Measurements from ENCODE around the gene MAMSTR. TPM values are rescaled to one million over a fixed set of nuclear protein-coding genes. Genes with fewer than 3 reads are reported as not detected.
"Not testable (repeated sequence)": the region's sequence is repeated elsewhere in the genome, so short reads cannot be mapped to it uniquely, and the experiment has no call there.

MAMSTR gene
- total and polyA plus RNA-seq, 12 donors: 8.9 to 57.9 (median 26.4) TPM

DNA sequence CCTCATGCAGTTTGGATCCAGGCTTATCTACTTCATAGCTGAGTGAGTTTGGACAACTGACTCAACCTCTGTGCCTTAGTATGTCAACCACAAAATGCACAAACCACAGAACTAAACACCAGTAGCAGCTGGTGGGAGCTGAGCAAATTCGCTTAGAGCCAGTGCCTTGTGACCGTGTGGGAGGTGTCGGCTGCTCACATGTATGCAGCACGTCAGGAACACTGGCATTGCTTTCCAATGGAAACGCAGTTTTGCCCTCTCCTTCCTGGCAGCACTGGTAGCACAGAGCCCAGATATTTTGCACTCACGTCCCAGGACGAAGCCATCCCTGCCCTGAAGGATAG lies 38.4 kb downstream of the MAMSTR start:
- H3K36me3 ChIP-seq (replicated peaks in 1 of 2): no peaks in the 10 kb centered on the region
- intact Hi-C loops (cut with DNase I): no loop called here
- no peaks in the 10 kb centered on the region for H3K27me3 ChIP-seq
- TF ChIP-seq, protein P1, sequence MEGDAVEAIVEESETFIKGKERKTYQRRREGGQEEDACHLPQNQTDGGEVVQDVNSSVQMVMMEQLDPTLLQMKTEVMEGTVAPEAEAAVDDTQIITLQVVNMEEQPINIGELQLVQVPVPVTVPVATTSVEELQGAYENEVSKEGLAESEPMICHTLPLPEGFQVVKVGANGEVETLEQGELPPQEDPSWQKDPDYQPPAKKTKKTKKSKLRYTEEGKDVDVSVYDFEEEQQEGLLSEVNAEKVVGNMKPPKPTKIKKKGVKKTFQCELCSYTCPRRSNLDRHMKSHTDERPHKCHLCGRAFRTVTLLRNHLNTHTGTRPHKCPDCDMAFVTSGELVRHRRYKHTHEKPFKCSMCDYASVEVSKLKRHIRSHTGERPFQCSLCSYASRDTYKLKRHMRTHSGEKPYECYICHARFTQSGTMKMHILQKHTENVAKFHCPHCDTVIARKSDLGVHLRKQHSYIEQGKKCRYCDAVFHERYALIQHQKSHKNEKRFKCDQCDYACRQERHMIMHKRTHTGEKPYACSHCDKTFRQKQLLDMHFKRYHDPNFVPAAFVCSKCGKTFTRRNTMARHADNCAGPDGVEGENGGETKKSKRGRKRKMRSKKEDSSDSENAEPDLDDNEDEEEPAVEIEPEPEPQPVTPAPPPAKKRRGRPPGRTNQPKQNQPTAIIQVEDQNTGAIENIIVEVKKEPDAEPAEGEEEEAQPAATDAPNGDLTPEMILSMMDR (IDR thresholded peaks at IDR 0.05): no peak
- TF ChIP-seq POLR2A (IDR thresholded peaks at IDR 0.05): no peak
- H3K27ac ChIP-seq: no peak overlapping the region
- H3K4me1 ChIP-seq (replicated peaks in 1 of 2): no peaks in the 10 kb centered on the region
- no peaks in the 10 kb centered on the region for H3K9me3 ChIP-seq (replicated peaks in 1 of 3)
- WGBS, 4 donors: 81 to 85% (median 82%) methylated on average over 7 of the region's 7 CpGs; no CpG with 5 or more reads in 1 of the 4 donors
- H3K4me3 ChIP-seq: no peak overlapping the region
- DNase-seq: no peak

GRCh38 chr19:48680436-48681126 lies 38.9 kb downstream of the MAMSTR start:
- no peak for DNase-seq
- H3K36me3 ChIP-seq (replicated peaks in 1 of 2): no peaks in the 10 kb centered on the region
- H3K27me3 ChIP-seq: no peaks in the 10 kb centered on the region
- intact Hi-C loops (cut with DNase I): no loop called here
- no peak overlapping the region for H3K4me3 ChIP-seq
- H3K9me3 ChIP-seq (replicated peaks in 1 of 3): no peaks in the 10 kb centered on the region
- 89 to 96% (median 90%) methylated on average over 8 to 45 of the region's 45 CpGs for WGBS, 4 donors
- H3K4me1 ChIP-seq (replicated peaks in 1 of 2): peaks cover 0 to 1% of the 10 kb centered on the region in 2 donors
- TF ChIP-seq, protein P1 (IDR thresholded peaks at IDR 0.05): no peak
- TF ChIP-seq POLR2A (IDR thresholded peaks at IDR 0.05): no peak
- no peak overlapping the region for H3K27ac ChIP-seq

DNA sequence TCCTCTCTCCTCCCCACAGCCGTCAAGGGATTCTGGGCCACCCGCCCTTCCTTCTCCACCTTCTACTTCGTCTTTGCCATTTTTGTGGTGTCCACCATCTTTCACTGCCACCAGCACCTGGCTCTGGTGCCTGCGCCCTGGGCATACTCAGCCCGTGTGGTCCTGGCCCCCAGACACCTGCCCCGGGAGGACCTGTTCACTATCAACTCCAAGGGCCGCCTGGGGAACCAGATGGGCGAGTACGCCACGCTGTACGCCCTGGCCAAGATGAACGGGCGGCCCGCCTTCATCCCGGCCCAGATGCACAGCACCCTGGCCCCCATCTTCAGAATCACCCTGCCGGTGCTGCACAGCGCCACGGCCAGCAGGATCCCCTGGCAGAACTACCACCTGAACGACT lies 39.5 kb downstream of the MAMSTR start:
- H3K9me3 ChIP-seq (replicated peaks in 1 of 3); intact Hi-C loops (cut with DNase I); H3K27me3 ChIP-seq; H3K27ac ChIP-seq; H3K4me3 ChIP-seq; DNase-seq; H3K4me1 ChIP-seq (replicated peaks in 1 of 2); H3K36me3 ChIP-seq (replicated peaks in 1 of 2): not testable (repeated sequence)
- 93 to 97% (median 96%) methylated on average over 6 to 17 of the region's 19 CpGs for WGBS, 4 donors

GRCh38 chr19:48678201-48678600 lies 41.3 kb downstream of the MAMSTR start:
- Histone ChIP-seq H3K9me3 (replicated peaks in 1 of 3) (no peaks in the 10 kb centered on the region), H3K27ac (no peak overlapping the region), H3K4me3 (no peak overlapping the region), H3K36me3 (replicated peaks in 1 of 2) (no peaks in the 10 kb centered on the region), H3K4me1 (replicated peaks in 1 of 2) (peaks cover 0 to 9% of the 10 kb centered on the region in 2 donors), H3K27me3 (no peaks in the 10 kb centered on the region)
- no peak for DNase-seq
- TF ChIP-seq POLR2A (IDR thresholded peaks at IDR 0.05): no peak
- TF ChIP-seq, protein P1 (IDR thresholded peaks at IDR 0.05): no peak
- intact Hi-C loops (cut with DNase I): loop anchor here (10.0 kb wide), 3 partner anchors 57 to 167 kb away; no protein-coding TSS in a partner anchor
- WGBS, 4 donors: 81 to 85% (median 82%) methylated on average over 4 of the region's 4 CpGs

DNA sequence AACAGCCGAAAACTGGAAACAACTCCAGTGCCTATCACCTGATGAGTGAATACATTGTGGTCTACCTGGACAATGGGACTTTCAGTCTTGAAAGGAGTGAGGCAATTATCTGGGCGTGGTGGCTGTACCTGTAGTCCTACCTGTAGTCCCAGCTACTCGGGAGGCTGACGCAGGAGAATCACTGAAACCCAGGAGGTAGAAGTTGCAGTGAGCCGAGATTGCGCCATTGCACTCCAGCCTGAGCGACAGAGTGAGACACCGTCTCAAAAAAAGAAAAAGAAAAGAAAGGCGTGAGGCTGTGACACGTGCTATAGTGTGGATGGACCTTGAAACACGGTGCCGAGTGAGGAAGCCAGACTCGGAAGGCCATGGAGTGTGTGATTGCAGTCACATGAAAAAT lies 42.6 kb downstream of the MAMSTR start:
- WGBS, 4 donors: 83 to 90% (median 88%) methylated on average over 12 to 13 of the region's 13 CpGs
- Histone ChIP-seq H3K36me3 (replicated peaks in 1 of 2) (no peaks in the 10 kb centered on the region), H3K27me3 (no peaks in the 10 kb centered on the region), H3K27ac (no peak overlapping the region), H3K9me3 (replicated peaks in 1 of 3) (no peaks in the 10 kb centered on the region), H3K4me3 (no peak overlapping the region), H3K4me1 (replicated peaks in 1 of 2) (peaks cover 0 to 9% of the 10 kb centered on the region in 2 donors)
- no peak for DNase-seq
- intact Hi-C loops (cut with DNase I): loop anchor here (10.0 kb wide), 3 partner anchors 58 to 168 kb away; no protein-coding TSS in a partner anchor
- TF ChIP-seq POLR2A (IDR thresholded peaks at IDR 0.05): no peak
- TF ChIP-seq, protein P1 (IDR thresholded peaks at IDR 0.05): no peak

Data from adrenal gland (tissue), 12 donors.